SK-N-SH treated with all-trans-retinoic acid at 6 μM for 48 hours (cell line): ENCODE data around the gene IQCH.

Experiments used
- ATAC-seq: fragments of 200-7000 bp; cut with Tn5 transposase; 3 replicates; pipeline ENCODE4 v1.9.1; 2020; ENCODE audit warnings: mild to moderate bottlenecking, moderate library complexity
- BACH2 ChIP-seq: fragments of 250-450 bp; sonication (Bioruptor Pico); IDR thresholded peaks from 2 replicates; pipeline ENCODE4 v1.9.0; 2021; ENCODE audit warnings: mild to moderate bottlenecking, borderline replicate concordance
- CSDC2 ChIP-seq: fragments of 250-450 bp; sonication (Bioruptor Pico); IDR thresholded peaks from 2 replicates; pipeline ENCODE4 v1.5.0; 2020; ENCODE audit warnings: mild to moderate bottlenecking, moderate library complexity
- ESRRG ChIP-seq: fragments of 250-450 bp; sonication (Bioruptor Pico); IDR thresholded peaks from 2 replicates; pipeline ENCODE4 v1.6.1; 2021; ENCODE audit warnings: mild to moderate bottlenecking
- GLIS3 ChIP-seq: fragments of 250-450 bp; sonication (Bioruptor Pico); IDR thresholded peaks from 2 replicates; pipeline ENCODE4 v1.5.0; 2020; ENCODE audit warnings: mild to moderate bottlenecking, moderate library complexity
- ISL1 ChIP-seq: fragments of 250-450 bp; sonication (Bioruptor Pico); IDR thresholded peaks from 2 replicates; pipeline ENCODE4 v2.1.2; 2022; ENCODE audit warnings: mild to moderate bottlenecking, moderate library complexity
- OSR1 ChIP-seq: fragments of 250-450 bp; sonication (Bioruptor Pico); IDR thresholded peaks from 2 replicates; pipeline ENCODE4 v1.8.0; 2022; ENCODE audit warnings: moderate library complexity, mild to moderate bottlenecking, inconsistent platforms
- PATZ1 ChIP-seq: fragments of 250-450 bp; sonication (Bioruptor Pico); IDR thresholded peaks from 2 replicates; pipeline ENCODE4 v1.8.0; 2020; ENCODE audit warnings: mild to moderate bottlenecking, moderate library complexity, borderline replicate concordance
- PPARA ChIP-seq: fragments of 250-450 bp; sonication (Bioruptor Pico); IDR thresholded peaks from 2 replicates; pipeline ENCODE4 v1.5.0; 2020; ENCODE audit warnings: mild to moderate bottlenecking, borderline replicate concordance
- RARB ChIP-seq: fragments of 250-450 bp; sonication (Bioruptor Pico); IDR thresholded peaks from 2 replicates; pipeline ENCODE4 v1.8.0; 2021; ENCODE audit warnings: mild to moderate bottlenecking, moderate library complexity
- SNAI2 ChIP-seq: fragments of 250-450 bp; sonication (Bioruptor Pico); IDR thresholded peaks from 2 replicates; pipeline ENCODE4 v1.5.0; 2020; ENCODE audit warnings: mild to moderate bottlenecking, moderate library complexity
- ZFP30 ChIP-seq: fragments of 450-650 bp; formaldehyde crosslinking; IDR thresholded peaks from 2 replicates; pipeline ENCODE4 v1.5.0; 2022; ENCODE audit warnings: mild to moderate bottlenecking, moderate library complexity
- ZNF565 ChIP-seq: fragments of 450-650 bp; formaldehyde crosslinking; conservative IDR thresholded peaks from 2 replicates; pipeline ENCODE4 v1.5.0; 2020; ENCODE audit warnings: low read depth, mild to moderate bottlenecking, moderate library complexity
- ZNF70 ChIP-seq: fragments of 450-650 bp; formaldehyde crosslinking; IDR thresholded peaks from 2 replicates; pipeline ENCODE4 v1.5.0; 2020; ENCODE audit warnings: mild to moderate bottlenecking, moderate library complexity
- ZNF8 ChIP-seq: fragments of 450-650 bp; formaldehyde crosslinking; IDR thresholded peaks from 2 replicates; pipeline ENCODE4 v1.5.0; 2020; ENCODE audit warnings: mild to moderate bottlenecking, moderate library complexity
- TF ChIP-seq, protein P1 (sequence below): fragments of 250-450 bp; sonication (Bioruptor Pico); IDR thresholded peaks from 2 replicates; pipeline ENCODE4 v1.5.1; 2020; ENCODE audit warnings: low read depth, mild to moderate bottlenecking, moderate library complexity
- TF ChIP-seq, protein P2 (sequence below): fragments of 250-450 bp; sonication (Bioruptor Pico); IDR thresholded peaks from 2 replicates; pipeline ENCODE4 v1.5.1; 2021; ENCODE audit warnings: mild to moderate bottlenecking, moderate library complexity
- TF ChIP-seq, protein P3 (sequence below): fragments of 250-450 bp; sonication (Bioruptor Pico); IDR thresholded peaks from 2 replicates; pipeline ENCODE4 v1.8.0; 2021; ENCODE audit warnings: low read depth, mild to moderate bottlenecking, moderate library complexity, borderline replicate concordance

IQCH gene

DNA sequence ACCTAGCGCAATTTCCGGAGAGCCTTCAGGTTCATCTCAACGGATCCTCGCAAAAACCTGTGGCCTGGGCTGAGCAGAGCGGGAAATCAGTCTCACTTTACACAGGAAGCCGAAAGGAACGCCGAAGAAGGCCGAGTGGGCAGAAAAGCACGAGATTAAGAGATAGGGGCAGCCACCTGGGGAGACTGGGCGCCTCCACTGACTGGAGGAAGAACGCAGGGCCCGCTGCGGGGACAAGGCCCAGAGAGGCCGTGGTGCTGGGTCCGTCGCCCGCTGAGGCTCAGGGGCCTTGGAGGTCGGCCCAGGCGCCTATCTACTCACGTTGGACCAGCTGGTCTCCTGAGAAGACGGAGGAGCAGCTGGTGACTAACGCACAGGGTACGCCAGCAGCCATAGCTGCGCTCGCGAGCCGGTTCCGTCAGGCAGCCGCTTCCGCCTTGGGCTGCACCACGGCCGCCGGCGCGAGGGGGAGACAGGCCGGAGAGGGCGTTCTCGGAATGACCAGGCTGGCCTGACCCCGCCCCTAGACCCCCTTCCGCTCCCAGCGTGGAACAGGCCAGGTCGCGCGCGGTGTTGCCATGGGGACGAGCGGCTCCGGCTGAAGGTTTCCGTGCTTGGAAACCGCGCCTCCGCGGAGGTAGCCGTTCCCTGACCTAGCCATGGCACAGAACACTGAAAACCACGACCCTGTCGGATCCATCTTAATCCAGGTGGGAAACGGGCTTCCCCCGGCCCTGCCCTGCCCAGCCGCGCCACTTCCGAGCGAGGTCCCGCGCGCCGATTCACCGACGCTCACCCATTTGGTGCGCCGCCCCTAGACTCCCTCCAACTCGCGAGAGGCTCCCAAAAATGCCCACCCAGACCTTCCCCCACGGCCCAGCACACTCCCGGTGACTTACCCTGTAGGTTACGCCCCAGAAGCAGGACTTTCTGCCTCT is at the start of gene IQCH, which contains the start of gene AAGAB:
TSS of gene IQCH (plus strand) at position 549 of the 938 bp plus-strand sequence. CDS start at position 660, 111 bp downstream.
TSS of gene AAGAB (minus strand) at position 424 of the 938 bp plus-strand sequence. CDS start at position 394, 30 bp downstream.
- TF ChIP-seq ZNF70 = peak; percentile 70; the same call in 1 of the 2 replicates
- TF ChIP-seq, protein P1, sequence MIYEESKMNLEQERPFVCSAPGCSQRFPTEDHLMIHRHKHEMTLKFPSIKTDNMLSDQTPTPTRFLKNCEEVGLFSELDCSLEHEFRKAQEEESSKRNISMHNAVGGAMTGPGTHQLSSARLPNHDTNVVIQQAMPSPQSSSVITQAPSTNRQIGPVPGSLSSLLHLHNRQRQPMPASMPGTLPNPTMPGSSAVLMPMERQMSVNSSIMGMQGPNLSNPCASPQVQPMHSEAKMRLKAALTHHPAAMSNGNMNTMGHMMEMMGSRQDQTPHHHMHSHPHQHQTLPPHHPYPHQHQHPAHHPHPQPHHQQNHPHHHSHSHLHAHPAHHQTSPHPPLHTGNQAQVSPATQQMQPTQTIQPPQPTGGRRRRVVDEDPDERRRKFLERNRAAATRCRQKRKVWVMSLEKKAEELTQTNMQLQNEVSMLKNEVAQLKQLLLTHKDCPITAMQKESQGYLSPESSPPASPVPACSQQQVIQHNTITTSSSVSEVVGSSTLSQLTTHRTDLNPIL (CRISPR knock-in tag) = no peak
- peak; percentile 25; the same call in 1 of the 2 replicates for TF ChIP-seq ZNF8 (CRISPR knock-in tag)
- TF ChIP-seq, all 23 proteins: peak for 2
- peak; percentile 97 for ATAC-seq

DNA sequence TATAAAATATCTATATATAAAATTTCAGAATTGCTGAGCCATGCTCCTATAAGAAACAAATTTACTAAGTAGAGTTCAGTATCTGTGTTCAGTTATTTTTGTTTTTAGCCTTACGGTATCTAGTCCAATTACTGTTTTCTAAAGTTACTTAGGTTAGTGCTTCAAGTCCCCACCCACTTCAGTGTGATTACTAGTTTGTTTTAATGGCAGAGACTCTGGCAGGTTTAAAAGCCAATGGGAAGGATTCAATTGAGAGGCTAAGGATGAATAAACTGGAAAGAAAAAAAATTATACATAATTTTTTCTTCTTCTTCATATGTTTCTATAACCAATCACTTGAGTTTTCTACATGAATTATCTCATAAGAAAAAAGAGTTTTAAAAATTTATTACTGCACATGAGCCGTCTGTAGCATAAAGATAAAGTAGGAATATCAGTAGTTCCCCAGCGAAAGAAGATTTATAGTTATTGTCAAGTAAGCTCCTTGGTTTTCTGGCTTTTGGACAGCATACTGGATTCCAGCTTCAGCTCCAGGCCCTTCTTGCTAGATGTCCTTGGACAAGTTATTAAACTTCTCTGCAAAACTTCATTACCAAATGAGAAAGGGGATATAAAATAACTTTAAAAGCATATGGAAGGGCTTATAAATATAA is 46.9 kb upstream of the IQCH start:
- ATAC-seq = no peak
- TF ChIP-seq ISL1 = no peak
- no peak for TF ChIP-seq BACH2 (CRISPR knock-in tag)
- TF ChIP-seq CSDC2 (CRISPR knock-in tag) = no peak
- TF ChIP-seq, protein P2, sequence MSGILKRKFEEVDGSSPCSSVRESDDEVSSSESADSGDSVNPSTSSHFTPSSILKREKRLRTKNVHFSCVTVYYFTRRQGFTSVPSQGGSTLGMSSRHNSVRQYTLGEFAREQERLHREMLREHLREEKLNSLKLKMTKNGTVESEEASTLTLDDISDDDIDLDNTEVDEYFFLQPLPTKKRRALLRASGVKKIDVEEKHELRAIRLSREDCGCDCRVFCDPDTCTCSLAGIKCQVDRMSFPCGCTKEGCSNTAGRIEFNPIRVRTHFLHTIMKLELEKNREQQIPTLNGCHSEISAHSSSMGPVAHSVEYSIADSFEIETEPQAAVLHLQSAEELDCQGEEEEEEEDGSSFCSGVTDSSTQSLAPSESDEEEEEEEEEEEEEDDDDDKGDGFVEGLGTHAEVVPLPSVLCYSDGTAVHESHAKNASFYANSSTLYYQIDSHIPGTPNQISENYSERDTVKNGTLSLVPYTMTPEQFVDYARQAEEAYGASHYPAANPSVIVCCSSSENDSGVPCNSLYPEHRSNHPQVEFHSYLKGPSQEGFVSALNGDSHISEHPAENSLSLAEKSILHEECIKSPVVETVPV (CRISPR knock-in tag) = no peak
- no peak for TF ChIP-seq OSR1 (CRISPR knock-in tag)
- TF ChIP-seq, protein P1 (CRISPR knock-in tag) = no peak
- TF ChIP-seq PATZ1 (CRISPR knock-in tag) = no peak
- TF ChIP-seq GLIS3 (CRISPR knock-in tag) = no peak
- TF ChIP-seq ESRRG (CRISPR knock-in tag) = no peak

DNA sequence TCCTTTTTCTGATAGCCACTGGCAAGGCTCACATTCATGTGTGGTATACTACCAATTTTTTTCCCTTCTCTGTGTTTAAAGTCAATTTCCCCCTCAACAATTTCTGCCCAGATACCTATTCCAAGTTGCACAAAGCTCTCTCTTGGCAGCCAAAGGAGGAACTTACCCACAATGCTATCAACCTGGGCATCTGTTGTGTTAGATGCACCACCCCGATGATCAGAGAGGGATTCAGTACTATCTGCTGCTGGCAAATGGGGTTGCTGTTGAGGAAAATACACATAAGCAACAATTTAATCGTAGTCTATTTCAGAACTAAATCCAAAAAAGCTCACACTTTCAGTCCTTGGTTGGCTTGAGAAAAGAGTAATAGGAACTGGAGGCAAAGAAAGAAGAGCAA is 46.2 kb upstream of the IQCH start:
- no peak for TF ChIP-seq RARB (CRISPR knock-in tag)
- TF ChIP-seq ZNF565 (CRISPR knock-in tag) = no peak
- no peak for ATAC-seq

DNA sequence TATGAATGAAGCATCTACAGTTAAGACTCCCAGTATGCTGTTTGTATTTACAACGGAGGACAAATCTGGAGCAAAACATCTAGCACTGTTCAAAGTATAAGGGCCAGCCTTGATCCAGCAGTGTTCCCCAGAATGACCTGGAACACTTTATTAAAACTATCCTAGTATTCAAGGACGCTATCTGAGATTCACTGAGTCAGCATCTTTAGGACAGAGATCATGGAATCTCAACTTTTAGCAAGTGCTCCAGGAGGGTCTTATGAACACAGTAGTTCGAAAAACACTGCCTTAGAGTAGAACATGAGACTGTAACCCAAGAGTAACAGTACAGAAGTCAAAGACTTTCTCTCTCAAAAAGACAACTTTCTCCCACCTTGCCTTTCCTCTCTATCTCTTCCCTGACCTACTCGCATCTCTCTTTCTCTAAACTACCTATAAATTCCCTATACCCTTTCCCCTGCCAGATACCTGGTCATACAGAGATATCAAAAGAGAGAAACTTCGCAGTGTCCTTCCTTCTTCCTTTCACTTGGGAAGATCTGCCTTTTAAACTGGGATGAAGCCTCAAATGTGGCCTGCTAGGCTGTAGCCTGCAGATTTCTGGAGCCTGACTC is 43.9 kb upstream of the IQCH start:
- TF ChIP-seq, protein P3, sequence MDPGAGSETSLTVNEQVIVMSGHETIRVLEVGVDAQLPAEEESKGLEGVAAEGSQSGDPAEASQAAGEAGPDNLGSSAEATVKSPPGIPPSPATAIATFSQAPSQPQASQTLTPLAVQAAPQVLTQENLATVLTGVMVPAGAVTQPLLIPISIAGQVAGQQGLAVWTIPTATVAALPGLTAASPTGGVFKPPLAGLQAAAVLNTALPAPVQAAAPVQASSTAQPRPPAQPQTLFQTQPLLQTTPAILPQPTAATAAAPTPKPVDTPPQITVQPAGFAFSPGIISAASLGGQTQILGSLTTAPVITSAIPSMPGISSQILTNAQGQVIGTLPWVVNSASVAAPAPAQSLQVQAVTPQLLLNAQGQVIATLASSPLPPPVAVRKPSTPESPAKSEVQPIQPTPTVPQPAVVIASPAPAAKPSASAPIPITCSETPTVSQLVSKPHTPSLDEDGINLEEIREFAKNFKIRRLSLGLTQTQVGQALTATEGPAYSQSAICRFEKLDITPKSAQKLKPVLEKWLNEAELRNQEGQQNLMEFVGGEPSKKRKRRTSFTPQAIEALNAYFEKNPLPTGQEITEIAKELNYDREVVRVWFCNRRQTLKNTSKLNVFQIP (CRISPR knock-in tag) = no peak
- no peak for TF ChIP-seq ZFP30 (CRISPR knock-in tag)
- no peak for TF ChIP-seq SNAI2 (CRISPR knock-in tag)
- no peak for TF ChIP-seq ZNF565 (CRISPR knock-in tag)
- no peak for TF ChIP-seq GLIS3 (CRISPR knock-in tag)
- no peak for TF ChIP-seq ZNF70
- TF ChIP-seq PPARA (CRISPR knock-in tag) = no peak
- TF ChIP-seq RARB (CRISPR knock-in tag) = no peak
- no peak for TF ChIP-seq CSDC2 (CRISPR knock-in tag)
- TF ChIP-seq, protein P2 (CRISPR knock-in tag) = no peak
- TF ChIP-seq, all 23 proteins: peak for 0
- no peak for ATAC-seq
